ENCODE results near the gene MLANA.

MLANA gene, protein sequence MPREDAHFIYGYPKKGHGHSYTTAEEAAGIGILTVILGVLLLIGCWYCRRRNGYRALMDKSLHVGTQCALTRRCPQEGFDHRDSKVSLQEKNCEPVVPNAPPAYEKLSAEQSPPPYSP

DNA sequence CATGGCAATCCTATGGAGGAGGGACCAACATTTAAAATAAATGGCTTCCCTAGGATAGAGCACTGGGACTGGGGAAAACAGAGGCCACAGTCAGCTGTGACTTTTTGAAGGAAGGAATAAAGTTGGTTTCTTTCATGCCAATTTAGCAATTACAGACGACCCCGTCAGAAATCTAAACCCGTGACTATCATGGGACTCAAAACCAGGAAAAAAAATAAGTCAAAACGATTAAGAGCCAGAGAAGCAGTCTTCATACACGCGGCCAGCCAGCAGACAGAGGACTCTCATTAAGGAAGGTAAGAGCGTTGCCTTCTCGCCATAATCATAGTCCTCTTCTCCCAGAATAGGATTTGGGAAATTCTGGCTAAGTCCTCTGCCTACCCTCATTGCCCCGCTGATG, at the start of gene MLANA:
Gene MLANA (plus strand): TSS at position 249 of the 400 bp plus-strand sequence. CDS start 1,586 bp downstream, outside the sequence.
- H3K27ac Mint-ChIP-seq, result no peak within 1 kb of the TSS
- no peaks in the 10 kb centered on the region for H3K27me3 Mint-ChIP-seq
- H3K36me3 Mint-ChIP-seq (ENCODE audit: low read depth), result no peaks in the 10 kb centered on the region
- peaks cover 5% of the 10 kb centered on the region for H3K4me1 Mint-ChIP-seq (ENCODE audit: low read depth)
- H3K9me3 Mint-ChIP-seq, result no peaks in the 10 kb centered on the region
- H3K4me3 Mint-ChIP-seq, result no peak within 1 kb of the TSS

- Mint-ChIP-seq H3K27ac (peak overlapping the region; percentile 66), H3K27me3 (peaks cover 10% of the 10 kb centered on the region), H3K9me3 (no peaks in the 10 kb centered on the region), H3K4me3 (peak overlapping the region; percentile 67), H3K36me3 (ENCODE audit: low read depth) (no peaks in the 10 kb centered on the region), H3K4me1 (ENCODE audit: low read depth) (peaks cover 72% of the 10 kb centered on the region)
Observed at GRCh38 chr9:5841771-5842573, 48.7 kb upstream of the MLANA start.

DNA sequence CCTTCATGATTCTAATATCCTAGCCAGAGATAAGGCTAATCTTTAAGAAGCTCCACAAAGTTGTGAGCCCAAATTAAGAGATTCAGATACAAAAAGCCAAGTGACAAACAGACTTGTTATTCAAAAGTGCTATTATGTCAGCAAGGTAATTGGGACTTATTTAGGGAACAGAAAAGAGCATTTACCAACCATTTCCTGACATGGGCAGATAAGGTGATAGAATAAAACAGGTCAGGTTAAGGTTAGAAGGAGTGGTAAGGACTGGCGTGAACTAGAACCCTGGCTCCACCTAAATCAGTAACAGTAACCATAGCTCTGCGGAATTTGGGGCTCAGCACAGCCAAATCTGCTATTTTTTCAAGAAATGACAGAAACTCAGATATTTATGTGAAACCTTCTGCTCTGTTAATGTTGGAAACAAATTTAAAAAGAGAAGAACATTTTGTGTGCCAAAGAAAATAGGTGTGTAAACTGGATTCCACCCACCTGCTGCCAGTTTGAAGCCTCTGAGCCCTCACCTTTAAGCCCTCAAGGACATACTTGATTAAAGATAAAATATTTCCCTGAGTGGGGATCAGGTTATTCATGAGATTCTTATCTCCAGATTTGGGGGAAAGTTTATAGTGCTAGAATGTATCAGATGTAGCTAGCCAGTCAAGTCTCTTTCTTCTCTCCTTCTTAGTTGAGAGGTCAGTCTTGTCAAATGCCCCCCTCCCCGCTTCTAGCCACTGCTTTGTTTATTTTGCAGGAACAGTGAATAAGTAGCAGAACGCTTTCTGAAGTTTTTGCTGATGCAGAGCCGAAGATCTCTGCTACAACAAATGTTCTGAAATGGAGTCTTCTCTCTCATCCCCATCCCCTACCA, 47.5 kb upstream of the MLANA start:
- Mint-ChIP-seq H3K27me3 (peaks cover 10% of the 10 kb centered on the region), H3K27ac (peak overlapping the region; percentile 89), H3K4me1 (ENCODE audit: low read depth) (peaks cover 72% of the 10 kb centered on the region), H3K4me3 (peak overlapping the region; percentile 63), H3K36me3 (ENCODE audit: low read depth) (no peaks in the 10 kb centered on the region), H3K9me3 (no peaks in the 10 kb centered on the region)

- peaks cover 10% of the 10 kb centered on the region for H3K27me3 Mint-ChIP-seq
- no peaks in the 10 kb centered on the region for H3K36me3 Mint-ChIP-seq (ENCODE audit: low read depth)
- peak overlapping the region; percentile 63 for H3K4me3 Mint-ChIP-seq
- H3K27ac Mint-ChIP-seq, result peak overlapping the region; percentile 89
- peaks cover 74% of the 10 kb centered on the region for H3K4me1 Mint-ChIP-seq (ENCODE audit: low read depth)
- no peaks in the 10 kb centered on the region for H3K9me3 Mint-ChIP-seq
Observed at GRCh38 chr9:5843794-5844471, 46.8 kb upstream of the MLANA start.

GRCh38 chr9:5845157-5845531, 45.5 kb upstream of the MLANA start:
- H3K27ac Mint-ChIP-seq, result peak overlapping the region; percentile 89

GRCh38 chr9:5846096-5846495, 44.6 kb upstream of the MLANA start:
- H3K27ac Mint-ChIP-seq, result no peak overlapping the region
- no peaks in the 10 kb centered on the region for H3K36me3 Mint-ChIP-seq (ENCODE audit: low read depth)
- peaks cover 65% of the 10 kb centered on the region for H3K4me1 Mint-ChIP-seq (ENCODE audit: low read depth)
- no peaks in the 10 kb centered on the region for H3K9me3 Mint-ChIP-seq
- peaks cover 6% of the 10 kb centered on the region for H3K27me3 Mint-ChIP-seq
- H3K4me3 Mint-ChIP-seq, result no peak overlapping the region

More at GRCh38 chr9:5845157-5845531, 45.5 kb upstream of the MLANA start:
- H3K9me3 Mint-ChIP-seq, result no peaks in the 10 kb centered on the region
- H3K36me3 Mint-ChIP-seq (ENCODE audit: low read depth), result no peaks in the 10 kb centered on the region
- H3K4me1 Mint-ChIP-seq (ENCODE audit: low read depth), result peaks cover 61% of the 10 kb centered on the region
- H3K27me3 Mint-ChIP-seq, result peaks cover 10% of the 10 kb centered on the region
- peak overlapping the region; percentile 63 for H3K4me3 Mint-ChIP-seq

GRCh38 chr9:5846501-5846921, 44.2 kb upstream of the MLANA start:
- H3K36me3 Mint-ChIP-seq (ENCODE audit: low read depth), result no peaks in the 10 kb centered on the region
- H3K4me3 Mint-ChIP-seq, result no peak overlapping the region
- H3K9me3 Mint-ChIP-seq, result no peaks in the 10 kb centered on the region
- no peak overlapping the region for H3K27ac Mint-ChIP-seq
- peaks cover 65% of the 10 kb centered on the region for H3K4me1 Mint-ChIP-seq (ENCODE audit: low read depth)
- peaks cover 6% of the 10 kb centered on the region for H3K27me3 Mint-ChIP-seq

GRCh38 chr9:5848372-5848882, 42.3 kb upstream of the MLANA start:
- H3K4me1 Mint-ChIP-seq (ENCODE audit: low read depth), result peaks cover 66% of the 10 kb centered on the region
- no peaks in the 10 kb centered on the region for H3K36me3 Mint-ChIP-seq (ENCODE audit: low read depth)
- H3K27ac Mint-ChIP-seq, result no peak overlapping the region
- no peaks in the 10 kb centered on the region for H3K27me3 Mint-ChIP-seq
- no peaks in the 10 kb centered on the region for H3K9me3 Mint-ChIP-seq
- H3K4me3 Mint-ChIP-seq, result no peak overlapping the region

GRCh38 chr9:5850724-5851122, 40.0 kb upstream of the MLANA start:
- Mint-ChIP-seq H3K4me3 (no peak overlapping the region), H3K27me3 (no peaks in the 10 kb centered on the region), H3K27ac (peak overlapping the region; percentile 15), H3K9me3 (no peaks in the 10 kb centered on the region), H3K36me3 (ENCODE audit: low read depth) (no peaks in the 10 kb centered on the region), H3K4me1 (ENCODE audit: low read depth) (peaks cover 58% of the 10 kb centered on the region)

DNA sequence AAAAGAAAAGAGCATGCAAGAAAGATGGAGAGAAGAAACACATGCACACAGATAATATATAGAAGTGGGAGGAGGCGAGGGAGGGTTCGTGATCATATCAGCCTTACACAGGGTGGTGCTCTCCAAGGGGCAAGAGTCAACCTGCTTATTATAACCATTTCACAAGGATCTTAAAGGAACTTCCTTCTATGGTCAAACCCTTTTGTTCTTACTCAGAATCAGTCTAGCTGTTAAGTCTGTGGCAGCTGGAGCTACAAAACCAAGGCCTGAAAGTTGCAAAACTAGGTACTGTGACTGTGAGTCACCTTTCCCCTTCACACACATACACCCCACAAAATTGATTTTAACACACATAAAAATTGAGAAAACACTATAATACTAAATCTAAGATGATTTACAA, 39.2 kb upstream of the MLANA start:
- Mint-ChIP-seq H3K36me3 (ENCODE audit: low read depth) (no peaks in the 10 kb centered on the region), H3K27me3 (no peaks in the 10 kb centered on the region), H3K27ac (peak overlapping the region; percentile 15), H3K4me1 (ENCODE audit: low read depth) (peaks cover 53% of the 10 kb centered on the region), H3K4me3 (no peak overlapping the region), H3K9me3 (no peaks in the 10 kb centered on the region)

DNA sequence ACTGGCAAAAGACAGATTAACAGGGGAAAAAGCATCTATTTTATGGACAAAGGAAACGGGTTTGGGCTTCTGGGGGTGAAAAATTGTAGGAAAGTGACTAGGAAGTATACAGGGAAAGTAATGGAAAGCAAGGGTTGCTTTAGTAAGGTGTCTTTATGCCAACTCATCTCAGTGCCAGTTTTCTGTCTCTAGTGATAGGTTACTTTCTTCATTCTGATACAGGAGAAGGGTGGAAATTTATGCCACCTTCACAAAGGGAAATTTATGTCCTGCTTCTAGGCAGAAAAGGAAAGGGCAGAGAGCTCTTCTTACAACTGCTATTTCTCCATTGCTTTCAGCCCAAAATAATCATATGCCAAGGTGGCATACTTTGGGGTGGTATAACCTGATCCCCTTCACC, 37.7 kb upstream of the MLANA start:
- Mint-ChIP-seq H3K27ac (peak overlapping the region; percentile 70), H3K4me1 (ENCODE audit: low read depth) (peaks cover 49% of the 10 kb centered on the region), H3K4me3 (no peak overlapping the region), H3K27me3 (no peaks in the 10 kb centered on the region), H3K36me3 (ENCODE audit: low read depth) (no peaks in the 10 kb centered on the region), H3K9me3 (no peaks in the 10 kb centered on the region)

DNA sequence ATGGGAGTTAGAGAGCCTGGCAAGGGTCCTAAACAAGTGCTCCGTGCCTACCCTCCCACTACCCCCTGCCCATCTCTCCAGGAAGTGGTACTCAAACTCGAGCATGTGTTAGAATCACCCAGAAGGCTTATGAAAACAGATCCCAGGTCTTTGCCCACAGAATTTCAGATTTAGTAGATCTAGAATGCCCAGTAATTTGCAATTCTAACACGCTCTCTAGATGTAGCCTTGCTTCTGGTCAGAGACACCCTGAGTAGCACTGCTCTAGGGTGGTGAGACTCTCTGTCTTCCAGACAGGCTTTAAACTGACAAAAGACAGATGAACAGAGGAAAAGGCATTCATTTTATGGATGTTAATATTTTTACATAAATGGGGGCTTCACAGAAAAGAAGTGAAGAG, 37.1 kb upstream of the MLANA start:
- H3K27me3 Mint-ChIP-seq, result no peaks in the 10 kb centered on the region
- H3K27ac Mint-ChIP-seq, result peak overlapping the region; percentile 70
- no peaks in the 10 kb centered on the region for H3K9me3 Mint-ChIP-seq
- H3K4me1 Mint-ChIP-seq (ENCODE audit: low read depth), result peaks cover 47% of the 10 kb centered on the region
- no peak overlapping the region for H3K4me3 Mint-ChIP-seq
- no peaks in the 10 kb centered on the region for H3K36me3 Mint-ChIP-seq (ENCODE audit: low read depth)

GRCh38 chr9:5854063-5854790, 36.5 kb upstream of the MLANA start:
- peaks cover 3% of the 10 kb centered on the region for H3K36me3 Mint-ChIP-seq (ENCODE audit: low read depth)
- H3K9me3 Mint-ChIP-seq, result no peaks in the 10 kb centered on the region
- H3K27ac Mint-ChIP-seq, result peak overlapping the region; percentile 70
- H3K4me3 Mint-ChIP-seq, result peak overlapping the region; percentile 24
- no peaks in the 10 kb centered on the region for H3K27me3 Mint-ChIP-seq
- peaks cover 46% of the 10 kb centered on the region for H3K4me1 Mint-ChIP-seq (ENCODE audit: low read depth)

- Mint-ChIP-seq H3K36me3 (ENCODE audit: low read depth) (peaks cover 4% of the 10 kb centered on the region), H3K4me1 (ENCODE audit: low read depth) (peaks cover 20% of the 10 kb centered on the region), H3K27me3 (no peaks in the 10 kb centered on the region), H3K27ac (no peak overlapping the region), H3K4me3 (no peak overlapping the region), H3K9me3 (no peaks in the 10 kb centered on the region)
Observed at GRCh38 chr9:5857928-5858327, 32.8 kb upstream of the MLANA start.
